Effector memory CD8-positive, alpha-beta T cell (primary cell): ENCODE results near the gene DTX2.
"Not testable (repeated sequence)": the region's sequence is repeated elsewhere in the genome, so short reads cannot be mapped to it uniquely, and the experiment has no call there.

Experiments
- ATAC-seq: fragments of 150-1000 bp; cut with Tn5 transposase; replicated peaks from 2 replicates; pipeline ENCODE4 v1.10.0; 2021; ENCODE audit warnings: mild to moderate bottlenecking, moderate library complexity
- DNase-seq, 3 experiments: peaks; one replicate each; pipeline ENCODE4 v3.0.0; 2021
- H3K27ac Mint-ChIP-seq, 2 donors: one replicate each; pipeline ENCODE4 v1.8.0; 2022; ENCODE audit warnings: mild to moderate bottlenecking in 2 of 2, mixed read lengths in 2 of 2, moderate library complexity in 2 of 2
- H3K27me3 Mint-ChIP-seq, 2 donors: one replicate each; pipeline ENCODE4 v1.8.0; 2022; ENCODE audit warnings: mixed read lengths in 2 of 2
- H3K36me3 Mint-ChIP-seq: one replicate; pipeline ENCODE4 v1.8.0; 2022; ENCODE audit warnings: mild to moderate bottlenecking, moderate library complexity, mixed read lengths; ENCODE audit not compliant: insufficient read depth
- H3K4me1 Mint-ChIP-seq, 2 donors: one replicate each; pipeline ENCODE4 v1.8.0; 2022; ENCODE audit warnings: low read depth in 2 of 2, mixed read lengths in 2 of 2
- H3K4me3 Mint-ChIP-seq, 2 donors: one replicate each; pipeline ENCODE4 v1.8.0; 2022; ENCODE audit warnings: mild to moderate bottlenecking in 2 of 2, mixed read lengths in 2 of 2, moderate library complexity in 2 of 2
- H3K9me3 Mint-ChIP-seq, 2 donors: one replicate each; pipeline ENCODE4 v1.8.0; 2022; ENCODE audit warnings: mixed read lengths in 2 of 2
- total RNA-seq, 9 experiments: gene quantifications; one replicate each; lab custom pipeline; 2026; lab: John Stamatoyannopoulos, UW

The DTX2 gene
- 5.4 to 26.7 (median 9.1) reads per million in 9 experiments for total RNA-seq

DNA sequence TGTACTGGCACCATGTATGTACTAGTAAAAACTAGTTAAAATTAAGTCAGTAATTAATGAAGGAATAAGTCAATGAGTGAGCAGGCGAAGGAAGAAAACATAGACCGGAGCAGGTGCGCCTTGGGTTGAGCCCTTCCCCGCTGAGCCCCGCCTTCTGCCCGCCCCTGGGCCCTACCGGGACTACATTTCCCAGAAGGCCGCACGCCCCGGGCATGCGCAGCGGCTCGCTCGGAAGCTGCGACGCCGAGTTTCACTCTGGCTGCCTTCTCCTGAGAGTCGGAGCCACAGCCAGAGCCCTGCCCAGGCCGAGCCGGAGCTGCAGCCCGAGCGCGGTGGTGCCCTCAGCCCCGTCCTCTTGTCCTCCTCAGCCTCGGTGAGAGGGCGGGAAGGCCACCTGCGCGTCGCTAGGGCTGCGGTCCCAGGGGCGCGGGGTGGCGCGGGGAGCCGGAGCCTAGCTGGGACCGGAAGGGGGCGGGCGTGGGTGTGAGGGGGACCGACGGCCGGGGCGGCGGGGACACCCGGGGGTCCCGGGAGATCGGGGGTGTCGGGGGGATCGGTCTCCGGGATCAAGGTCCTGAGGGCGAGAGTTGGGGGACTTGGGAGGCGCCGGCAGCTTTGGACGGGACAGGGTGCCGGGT lies at the start of gene DTX2:
DTX2 (plus strand) TSS at position 246 of the 638 bp plus-strand sequence. CDS start 18,801 bp downstream, outside the sequence.
- DNase-seq (peak; percentile 33 to 61 (median 34)), ATAC-seq (peak; percentile 97)
- H3K27ac Mint-ChIP-seq, H3K27me3 Mint-ChIP-seq, H3K9me3 Mint-ChIP-seq, H3K4me1 Mint-ChIP-seq, H3K36me3 Mint-ChIP-seq: not testable (repeated sequence)
- peak within 1 kb of the TSS; percentile 52 to 60 for H3K4me3 Mint-ChIP-seq

DNA sequence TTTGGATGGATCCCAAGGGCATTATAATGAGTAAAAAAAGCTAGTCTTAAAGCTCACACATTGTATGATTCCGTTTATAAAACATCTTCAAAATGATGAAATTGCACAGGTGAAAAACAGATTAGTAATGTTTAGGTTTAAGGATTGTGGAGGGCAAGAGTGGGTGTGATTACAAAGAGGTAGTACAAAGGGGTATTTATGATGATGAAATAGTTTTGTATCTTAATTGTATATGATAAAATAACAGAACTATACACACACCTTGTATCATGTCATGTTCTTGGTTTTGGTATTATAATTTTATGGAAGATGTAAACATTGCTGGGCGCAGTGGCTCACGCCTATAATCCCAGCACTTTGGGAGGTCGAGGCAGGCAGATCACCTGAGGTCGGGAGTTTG lies 49.3 kb upstream of the DTX2 start:
- no peak overlapping the region for H3K27ac Mint-ChIP-seq
- no peaks in the 10 kb centered on the region for H3K36me3 Mint-ChIP-seq
- H3K4me1 Mint-ChIP-seq: no peaks in the 10 kb centered on the region
- DNase-seq: no peak
- no peak for ATAC-seq
- no peak overlapping the region for H3K4me3 Mint-ChIP-seq
- H3K9me3 Mint-ChIP-seq: no peaks in the 10 kb centered on the region
- H3K27me3 Mint-ChIP-seq: peaks cover 9 to 22% of the 10 kb centered on the region in 2 donors

DNA sequence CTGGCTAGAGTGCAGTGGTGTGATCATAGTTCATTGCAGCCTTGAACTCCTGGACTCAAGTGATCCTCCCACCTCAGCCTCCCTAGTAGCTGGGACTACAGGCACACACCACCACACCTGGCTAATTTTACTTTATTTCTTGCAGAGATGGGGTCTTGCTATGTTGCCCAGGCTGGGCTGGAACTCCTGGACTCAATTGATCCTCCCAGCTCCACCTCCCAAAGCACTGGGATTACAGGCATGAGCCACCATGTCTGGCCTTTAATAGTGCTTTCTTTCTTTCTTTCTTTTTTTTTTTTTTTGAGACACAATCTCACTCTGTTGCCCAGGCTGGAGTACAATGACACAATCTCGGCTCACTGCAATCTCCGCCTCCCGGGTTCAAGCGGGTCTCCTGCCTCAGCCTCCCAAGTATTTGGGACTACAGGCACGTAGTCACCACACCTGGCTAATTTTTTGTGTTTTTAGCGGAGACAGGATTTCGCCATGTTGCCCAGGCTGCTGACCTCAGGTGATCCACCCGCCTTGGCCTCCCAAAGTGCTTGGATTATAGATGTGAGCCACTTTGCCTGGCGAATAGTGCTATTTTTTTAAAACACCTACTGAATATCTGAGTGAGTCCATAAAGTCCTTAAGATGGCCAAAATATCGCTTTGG lies 43.7 kb upstream of the DTX2 start:
- DNase-seq, H3K4me3 Mint-ChIP-seq, H3K4me1 Mint-ChIP-seq, H3K36me3 Mint-ChIP-seq, H3K27ac Mint-ChIP-seq, ATAC-seq, H3K9me3 Mint-ChIP-seq: not testable (repeated sequence)
- peaks cover 14 to 17% of the 10 kb centered on the region in 2 donors for H3K27me3 Mint-ChIP-seq

DNA sequence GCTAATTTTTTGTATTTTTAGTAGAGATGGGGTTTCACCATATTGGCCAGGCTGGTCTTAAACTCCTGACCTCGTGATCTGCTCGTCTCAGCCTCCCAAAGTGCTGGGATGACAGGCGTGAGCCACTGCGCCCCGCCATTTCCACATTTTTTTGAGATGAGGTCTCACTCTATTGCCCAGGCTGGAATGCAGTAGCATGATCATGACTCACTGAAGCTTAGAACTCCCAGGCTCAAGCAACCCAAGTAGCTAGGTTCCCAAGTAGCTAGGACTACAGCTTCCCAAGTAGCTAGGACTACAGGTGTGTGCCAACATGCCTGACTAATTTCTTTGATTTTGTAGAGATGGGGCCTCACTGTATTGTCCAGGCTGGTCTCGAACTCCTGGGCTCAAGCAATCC lies 40.4 kb upstream of the DTX2 start:
- peaks cover 7 to 10% of the 10 kb centered on the region in 2 donors for H3K4me1 Mint-ChIP-seq

DNA sequence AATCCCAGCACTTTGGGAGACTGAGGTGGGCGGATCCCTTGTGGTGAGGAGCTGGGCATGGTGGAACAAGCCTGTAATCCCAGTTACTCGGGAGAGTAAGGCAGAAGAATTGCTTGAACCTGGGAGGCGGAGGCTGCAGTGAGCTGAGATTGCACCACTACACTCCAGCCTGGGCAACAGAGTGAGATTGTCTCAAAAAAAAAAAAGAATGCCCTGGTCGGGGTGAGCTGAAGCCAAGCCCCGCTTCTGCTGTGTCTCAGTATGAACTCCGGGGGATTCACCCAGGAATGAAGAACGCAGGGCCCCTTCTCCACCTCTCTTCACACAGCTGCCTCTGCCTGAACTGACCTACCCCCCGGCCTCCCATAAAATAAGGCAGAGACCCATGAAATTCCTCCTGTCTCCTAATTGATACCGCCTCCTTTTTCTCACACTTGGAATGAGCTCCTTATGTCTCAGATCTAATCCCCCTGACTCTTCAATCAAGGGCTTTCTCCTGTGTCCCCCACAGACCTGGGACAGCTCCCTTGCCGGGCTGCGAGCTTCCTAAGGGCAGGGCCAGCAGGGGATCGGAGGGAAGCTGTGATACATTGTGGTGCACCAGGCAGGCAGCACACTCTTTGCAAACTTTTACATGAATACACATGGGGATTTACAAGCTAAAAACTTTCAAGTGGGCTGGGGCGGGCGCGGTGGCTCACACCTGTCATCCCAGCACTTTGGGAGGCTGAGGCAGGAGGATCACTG lies 37.7 kb upstream of the DTX2 start:
- DNase-seq (no peak), ATAC-seq (no peak)
- Mint-ChIP-seq H3K9me3 (no peaks in the 10 kb centered on the region), H3K36me3 (peaks cover 2% of the 10 kb centered on the region), H3K4me3 (no peak overlapping the region), H3K27ac (peak overlapping the region in 1 of 2 donors; percentile 44), H3K4me1 (peaks cover 7 to 10% of the 10 kb centered on the region in 2 donors), H3K27me3 (peaks cover 14 to 40% of the 10 kb centered on the region in 2 donors)

More for the DNA sequence above, 40.4 kb upstream of the DTX2 start:
- H3K9me3 Mint-ChIP-seq, DNase-seq, H3K27ac Mint-ChIP-seq, H3K4me3 Mint-ChIP-seq, ATAC-seq, H3K36me3 Mint-ChIP-seq: not testable (repeated sequence)
- peaks cover 14 to 40% of the 10 kb centered on the region in 2 donors for H3K27me3 Mint-ChIP-seq

DNA sequence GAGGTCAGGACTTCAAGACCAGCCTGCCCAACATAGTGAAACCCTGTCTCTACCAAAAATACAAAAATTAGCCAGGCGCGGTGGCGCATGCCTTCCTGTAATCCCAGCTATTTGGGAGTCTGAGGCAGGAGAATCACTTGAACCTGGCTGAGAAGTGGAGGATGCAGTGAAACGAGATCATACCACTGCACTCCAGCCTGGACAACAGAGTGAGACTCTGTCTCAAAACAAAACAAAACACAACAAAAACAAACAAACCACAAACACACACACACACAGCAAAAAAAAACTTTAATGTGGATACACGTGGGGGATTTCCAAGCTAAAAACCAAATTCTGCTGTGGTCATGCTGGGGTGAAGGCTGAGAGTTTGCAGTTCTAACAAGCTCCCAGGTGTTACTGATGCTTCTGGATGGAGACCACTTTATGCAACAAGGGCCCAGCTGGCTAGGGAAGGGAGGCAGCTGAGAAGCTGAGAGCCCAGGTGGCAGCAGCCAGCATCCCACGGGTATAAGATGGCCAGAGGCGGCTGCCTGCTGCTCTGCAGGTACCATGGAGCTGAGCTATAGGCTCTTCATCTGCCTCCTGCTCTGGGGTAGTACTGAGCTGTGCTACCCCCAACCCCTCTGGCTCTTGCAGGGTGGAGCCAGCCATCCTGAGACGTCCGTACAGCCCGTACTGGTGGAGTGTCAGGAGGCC lies 36.9 kb upstream of the DTX2 start, which contains the start of gene ZP3:
ZP3 (plus strand) TSS at position 538 of the 699 bp plus-strand sequence; CDS start at position 553, 15 bp downstream.
- Mint-ChIP-seq H3K27me3 (peaks cover 9 to 40% of the 10 kb centered on the region in 2 donors), H3K4me1 (peaks cover 7 to 13% of the 10 kb centered on the region in 2 donors), H3K36me3 (peaks cover 2% of the 10 kb centered on the region), H3K9me3 (no peaks in the 10 kb centered on the region), H3K27ac (peak within 1 kb of the TSS in 1 of 2 donors; percentile 44), H3K4me3 (no peak within 1 kb of the TSS)
- ATAC-seq (peak; percentile 62), DNase-seq (no peak)

DNA sequence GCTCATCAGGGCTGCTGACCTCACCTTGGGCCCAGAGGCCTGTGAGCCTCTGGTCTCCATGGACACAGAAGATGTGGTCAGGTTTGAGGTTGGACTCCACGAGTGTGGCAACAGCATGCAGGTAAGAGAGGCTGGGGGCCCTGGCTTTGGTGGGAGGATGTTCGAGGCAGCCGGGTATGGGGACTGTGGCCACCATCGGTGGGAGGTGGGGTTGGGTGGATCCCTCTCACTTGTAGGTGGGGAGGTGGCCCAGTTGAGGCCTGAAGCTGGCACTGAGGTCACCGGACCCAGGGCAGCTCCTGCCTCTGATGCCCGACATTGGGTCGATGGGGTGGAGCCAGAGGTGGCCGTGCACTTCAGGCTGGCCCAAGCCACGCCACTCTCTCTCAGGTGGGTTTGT lies 36.4 kb upstream of the DTX2 start:
- peaks cover 3 to 35% of the 10 kb centered on the region in 2 donors for H3K27me3 Mint-ChIP-seq
- H3K9me3 Mint-ChIP-seq: no peaks in the 10 kb centered on the region

DNA sequence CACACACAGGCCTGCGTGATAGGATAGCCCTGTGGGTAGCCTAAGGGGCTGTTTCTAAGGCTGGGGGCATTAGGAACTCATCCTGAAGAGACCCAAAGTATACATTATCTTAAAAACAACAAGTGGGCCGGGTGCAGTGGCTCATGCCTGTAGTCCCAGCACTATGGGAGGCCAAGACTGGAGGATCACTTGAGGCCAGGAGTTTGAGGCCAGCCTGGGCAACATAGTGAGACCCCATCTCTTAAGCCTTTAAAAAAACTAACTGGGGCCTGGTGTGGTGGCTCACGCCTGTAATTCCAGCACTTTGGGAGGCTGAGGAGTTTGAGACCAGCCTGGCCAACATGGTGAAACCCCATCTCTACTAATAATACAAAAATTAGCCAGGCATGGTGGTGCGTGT lies 36.0 kb upstream of the DTX2 start:
- Mint-ChIP-seq H3K27me3 (peaks cover 0 to 31% of the 10 kb centered on the region in 2 donors), H3K4me1 (peaks cover 7 to 13% of the 10 kb centered on the region in 2 donors)
- DNase-seq, ATAC-seq, H3K4me3 Mint-ChIP-seq, H3K36me3 Mint-ChIP-seq, H3K27ac Mint-ChIP-seq, H3K9me3 Mint-ChIP-seq: not testable (repeated sequence)

More for the DNA sequence above, 36.4 kb upstream of the DTX2 start:
- DNase-seq (no peak), ATAC-seq (no peak)
- Mint-ChIP-seq H3K27ac (no peak overlapping the region), H3K4me3 (no peak overlapping the region), H3K4me1 (peaks cover 7 to 13% of the 10 kb centered on the region in 2 donors), H3K36me3 (peaks cover 2% of the 10 kb centered on the region)

DNA sequence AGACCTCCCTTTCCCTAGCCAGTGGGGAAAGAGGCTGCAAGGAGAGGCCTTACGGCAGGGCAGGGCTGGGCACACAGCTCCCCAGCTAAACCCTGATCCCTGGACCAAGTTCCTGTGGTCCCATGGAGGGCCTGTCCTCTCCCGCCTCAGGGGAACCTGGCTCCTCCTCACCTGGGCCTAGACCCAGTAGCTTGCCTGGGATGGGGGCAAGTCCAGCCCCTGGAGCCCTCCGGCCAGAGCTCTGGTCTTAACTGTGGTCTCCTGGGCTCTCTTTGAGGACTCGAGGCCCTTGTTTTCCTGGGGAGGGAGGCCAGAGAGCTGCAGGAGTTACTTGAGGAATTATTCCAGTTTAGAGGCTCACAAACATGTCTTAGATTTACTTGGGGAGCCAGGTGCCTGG lies 35.3 kb upstream of the DTX2 start:
- H3K27ac Mint-ChIP-seq: no peak overlapping the region
- H3K36me3 Mint-ChIP-seq: peaks cover 2% of the 10 kb centered on the region
- DNase-seq (no peak), ATAC-seq (no peak)
- H3K4me1 Mint-ChIP-seq: peaks cover 7 to 13% of the 10 kb centered on the region in 2 donors
- H3K4me3 Mint-ChIP-seq: no peak overlapping the region
- H3K9me3 Mint-ChIP-seq: no peaks in the 10 kb centered on the region
- peaks cover 0 to 31% of the 10 kb centered on the region in 2 donors for H3K27me3 Mint-ChIP-seq

GRCh38 chr7:76427635-76428034 lies 33.9 kb upstream of the DTX2 start:
- Mint-ChIP-seq H3K4me1 (peaks cover 7 to 13% of the 10 kb centered on the region in 2 donors), H3K27me3 (peaks cover 0 to 22% of the 10 kb centered on the region in 2 donors), H3K36me3 (peaks cover 2% of the 10 kb centered on the region), H3K4me3 (no peak overlapping the region), H3K9me3 (no peaks in the 10 kb centered on the region), H3K27ac (no peak overlapping the region)
- DNase-seq (no peak), ATAC-seq (no peak)

DNA sequence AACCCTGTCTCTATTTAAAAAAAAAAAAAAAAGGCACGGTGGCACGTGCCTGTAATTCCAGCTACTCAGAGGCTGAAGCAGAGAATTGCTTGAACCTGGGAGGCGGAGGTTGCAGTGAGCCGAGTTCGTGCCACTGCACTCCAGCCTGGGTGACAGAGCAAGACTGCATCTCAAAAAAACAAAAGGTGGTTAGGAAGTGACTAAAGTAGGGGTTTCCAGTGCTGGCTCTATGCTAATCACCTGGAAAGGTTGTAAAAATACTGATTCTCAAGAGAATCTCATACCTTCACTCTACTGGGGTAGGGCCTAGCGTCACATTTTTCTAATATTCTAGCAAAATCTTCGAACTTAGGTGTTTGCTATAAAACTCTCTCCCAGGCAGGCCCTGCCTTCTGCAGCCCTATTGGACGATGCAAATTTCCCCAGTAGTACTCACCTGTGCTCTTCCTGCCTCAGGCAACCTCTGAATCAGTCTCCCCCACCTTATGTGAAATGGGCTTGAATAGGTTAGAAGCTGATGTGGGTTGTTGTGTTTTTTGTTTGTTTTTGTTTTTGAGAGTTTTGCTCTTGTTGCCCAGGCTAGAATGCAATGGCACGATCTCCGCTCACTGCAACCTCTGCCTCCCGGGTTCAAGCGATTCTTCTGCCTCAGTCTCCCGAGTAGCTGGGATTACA lies 33.2 kb upstream of the DTX2 start:
- DNase-seq (no peak), ATAC-seq (no peak)
- H3K9me3 Mint-ChIP-seq: no peaks in the 10 kb centered on the region
- peaks cover 0 to 20% of the 10 kb centered on the region in 2 donors for H3K27me3 Mint-ChIP-seq
- no peak overlapping the region for H3K27ac Mint-ChIP-seq
- peaks cover 7 to 13% of the 10 kb centered on the region in 2 donors for H3K4me1 Mint-ChIP-seq
- H3K4me3 Mint-ChIP-seq: no peak overlapping the region
- peaks cover 2% of the 10 kb centered on the region for H3K36me3 Mint-ChIP-seq

DNA sequence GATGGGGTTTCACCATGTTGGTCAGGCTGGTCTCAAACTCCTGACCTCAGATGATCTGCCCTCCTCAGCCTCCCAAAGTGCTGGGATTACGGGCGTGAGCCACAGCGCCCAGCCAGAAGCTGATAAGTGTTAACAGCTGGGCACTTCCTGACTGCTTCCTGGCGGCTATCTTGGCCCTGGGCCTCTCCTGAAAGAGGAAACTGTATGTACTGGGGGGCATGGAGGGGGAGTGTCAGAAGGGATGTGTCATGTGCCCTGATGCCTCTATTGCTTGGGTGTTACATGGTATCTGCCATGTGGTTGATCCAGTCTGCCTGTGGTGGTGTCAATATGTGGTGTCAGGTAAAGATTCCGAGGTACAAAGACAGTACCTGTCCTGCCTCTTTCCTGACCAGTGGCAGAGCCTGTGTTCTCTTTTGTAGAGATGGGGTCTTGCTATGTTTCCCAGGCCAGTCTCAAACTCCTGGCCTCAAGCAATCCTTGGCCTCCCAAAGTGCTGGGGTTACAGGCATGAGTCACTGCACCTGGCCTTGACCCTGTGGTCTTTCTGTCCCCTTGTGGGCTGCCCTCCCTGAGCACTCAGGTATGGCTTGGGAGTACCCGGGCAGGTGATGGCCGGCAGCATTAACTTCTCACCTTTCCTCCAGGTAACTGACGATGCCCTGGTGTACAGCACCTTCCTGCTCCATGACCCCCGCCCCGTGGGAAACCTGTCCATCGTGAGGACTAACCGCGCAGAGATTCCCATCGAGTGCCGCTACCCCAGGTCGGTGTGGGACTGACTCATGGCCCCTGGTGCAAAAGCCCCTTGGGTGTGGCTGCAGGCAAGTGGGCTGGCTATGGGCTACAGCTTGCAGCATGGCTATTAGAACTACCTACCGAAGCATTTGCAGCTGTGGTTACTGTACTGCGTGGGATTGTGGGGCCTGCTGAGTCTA lies 32.4 kb upstream of the DTX2 start:
- Mint-ChIP-seq H3K27me3 (peaks cover 0 to 12% of the 10 kb centered on the region in 2 donors), H3K36me3 (peaks cover 2% of the 10 kb centered on the region), H3K27ac (no peak overlapping the region), H3K4me3 (no peak overlapping the region), H3K4me1 (peaks cover 4 to 11% of the 10 kb centered on the region in 2 donors), H3K9me3 (no peaks in the 10 kb centered on the region)
- no peak for ATAC-seq
- no peak for DNase-seq
